H1 (cell line): ENCODE measurements around the gene WAC. TPM values are rescaled to one million over a fixed set of nuclear protein-coding genes. Genes with fewer than 3 reads are reported as not detected.
A peak's percentile ranks its signal among the peaks of the same experiment; 100 is the strongest.

Experiments used
- CTCF ChIA-PET: fragments of 300-600 bp; sonication (Branson Sonifier 250); formaldehyde crosslinking; loops from one replicate; lab custom pipeline; 2021; ENCODE audit not compliant: partially characterized antibody; lab: Charles Lee
- POLR2A ChIA-PET: fragments of 300-600 bp; sonication (Branson Sonifier 250); formaldehyde crosslinking; loops from one replicate; lab custom pipeline; 2021; ENCODE audit warnings: inconsistent platforms; ENCODE audit not compliant: partially characterized antibody; lab: Charles Lee
- DNase-seq, 2 experiments: peaks; one replicate each; pipeline versions ENCODE4 v3.0.0 to v3.0.0-alpha.2; 2010 to 2022; ENCODE audit warnings: low spot score in 2 of 2, low read depth in 1 of 2, mixed read lengths in 1 of 2
- FAIRE-seq: peaks from 2 replicates; lab custom pipeline; 2011; peaks lifted over from hg19 to GRCh38; lab: Jason Lieb, UNC
- H2AFZ ChIP-seq: 2 replicates; pipeline ENCODE4 v1.8.1; 2012; ENCODE audit warnings: low read length, inconsistent platforms
- H2AK5ac ChIP-seq: 2 replicates; pipeline ENCODE4 v1.6.1; 2013; ENCODE audit warnings: low read depth, low read length
- H2BK120ac ChIP-seq: replicated peaks from 2 replicates; pipeline ENCODE3; 2013; ENCODE audit warnings: low read depth, low read length, inconsistent platforms
- H2BK12ac ChIP-seq: 2 replicates; pipeline ENCODE4 v1.6.1; 2013; ENCODE audit warnings: low read depth, low read length
- H2BK15ac ChIP-seq: 2 replicates; pipeline ENCODE4 v1.6.1; 2013; ENCODE audit warnings: low read length
- H2BK20ac ChIP-seq: 2 replicates; pipeline ENCODE4 v1.6.1; 2013; ENCODE audit warnings: low read length
- H2BK5ac ChIP-seq: 2 replicates; pipeline ENCODE4 v1.6.1; 2013; ENCODE audit warnings: low read depth, low read length
- H3K14ac ChIP-seq: 2 replicates; pipeline ENCODE4 v1.6.1; 2013; ENCODE audit warnings: inconsistent platforms; ENCODE audit not compliant: insufficient read length
- H3K18ac ChIP-seq: 2 replicates; pipeline ENCODE4 v1.6.1; 2013; ENCODE audit warnings: low read length; ENCODE audit errors: extremely low read depth
- H3K23ac ChIP-seq: 2 replicates; pipeline ENCODE4 v1.6.1; 2013; ENCODE audit warnings: inconsistent platforms; ENCODE audit not compliant: insufficient read length
- H3K23me2 ChIP-seq: 2 replicates; pipeline ENCODE4 v1.6.1; 2013; ENCODE audit warnings: low read depth, low read length
- H3K27ac ChIP-seq: 2 replicates; pipeline ENCODE4 v1.6.1; 2011; ENCODE audit warnings: low read depth, low read length, inconsistent platforms
- H3K27me3 ChIP-seq, 4 experiments: replicated peaks in 1 of 4; 1 replicate in 1 of 4; 2 replicates in 3 of 4; pipeline versions ENCODE4 v1.6.1 to v1.8.1; 2011 to 2013; ENCODE audit warnings: low read length in 3 of 4, mild to moderate bottlenecking in 3 of 4, inconsistent platforms in 2 of 4, mixed read lengths in 2 of 4, moderate library complexity in 1 of 4; ENCODE audit not compliant: control insufficient read depth in 3 of 4, insufficient read depth in 3 of 4; ENCODE audit errors: extremely low read depth in 1 of 4
- H3K36me3 ChIP-seq, 4 experiments: 2 replicates each; pipeline versions ENCODE4 v1.6.1 to v1.8.1; 2011 to 2013; ENCODE audit warnings: mild to moderate bottlenecking in 4 of 4, low read length in 3 of 4, moderate library complexity in 2 of 4, control low read depth in 1 of 4, inconsistent platforms in 1 of 4; ENCODE audit not compliant: insufficient read depth in 4 of 4, control insufficient read depth in 2 of 4
- H3K4ac ChIP-seq: replicated peaks from 2 replicates; pipeline ENCODE3; 2013; ENCODE audit warnings: low read length, low read depth, mixed read lengths, inconsistent platforms; ENCODE audit not compliant: insufficient read length
- H3K4me1 ChIP-seq, 4 experiments: replicated peaks in 1 of 4; 1 replicate in 1 of 4; 2 replicates in 3 of 4; pipeline versions ENCODE4 v1.6.1 to v1.8.1; 2011 to 2013; ENCODE audit warnings: low read length in 3 of 4, inconsistent platforms in 2 of 4, mixed read lengths in 1 of 4; ENCODE audit not compliant: insufficient read depth in 4 of 4, control insufficient read depth in 3 of 4
- H3K4me2 ChIP-seq, 2 experiments: 2 replicates each; pipeline versions ENCODE4 v1.6.1 to v1.8.1; 2011 to 2013; ENCODE audit warnings: low read depth in 2 of 2, low read length in 2 of 2, control low read depth in 1 of 2, inconsistent platforms in 1 of 2, mild to moderate bottlenecking in 1 of 2; ENCODE audit not compliant: insufficient read depth in 1 of 2
- H3K4me3 ChIP-seq, 4 experiments: fragments of 200-600, 300-600 bp in 1 of 4; sonication (generic), shearing (Covaris generic), sonication (Bioruptor Twin) in 1 of 4; 2 replicates each; pipeline versions ENCODE4 v1.5.1 to v1.8.1; 2011 to 2016; ENCODE audit warnings: low read length in 4 of 4, low read depth in 3 of 4, control low read depth in 2 of 4, inconsistent platforms in 2 of 4, mild to moderate bottlenecking in 2 of 4, mixed read lengths in 1 of 4, moderate library complexity in 1 of 4; ENCODE audit not compliant: insufficient read depth in 2 of 4; ENCODE audit errors: extremely low read depth in 1 of 4
- H3K56ac ChIP-seq: replicated peaks from 2 replicates; pipeline ENCODE3; 2013; ENCODE audit warnings: low read depth, mild to moderate bottlenecking, mixed read lengths, low read length, inconsistent platforms; ENCODE audit not compliant: insufficient read length
- H3K79me1 ChIP-seq: 2 replicates; pipeline ENCODE4 v1.6.1; 2013; ENCODE audit warnings: low read depth, low read length, control low read depth
- H3K79me2 ChIP-seq, 2 experiments: 2 replicates each; pipeline versions ENCODE4 v1.6.1 to v1.8.1; 2012 to 2013; ENCODE audit warnings: low read length in 2 of 2, mild to moderate bottlenecking in 2 of 2, inconsistent platforms in 1 of 2; ENCODE audit not compliant: insufficient read depth in 2 of 2, control insufficient read depth in 1 of 2
- H3K9ac ChIP-seq, 4 experiments: replicated peaks in 1 of 4; 1 replicate in 1 of 4; 2 replicates in 3 of 4; pipeline versions ENCODE4 v1.6.1 to v1.8.1; 2011 to 2013; ENCODE audit warnings: low read depth in 3 of 4, low read length in 3 of 4, control low read depth in 2 of 4, mild to moderate bottlenecking in 2 of 4, moderate library complexity in 2 of 4, inconsistent platforms in 1 of 4; ENCODE audit errors: extremely low read depth in 1 of 4
- H3K9me3 ChIP-seq, 2 experiments: 2 replicates each; pipeline versions ENCODE4 v1.6.1 to v1.8.1; 2012 to 2013; ENCODE audit warnings: mild to moderate bottlenecking in 2 of 2, moderate library complexity in 2 of 2, control low read depth in 1 of 2, inconsistent platforms in 1 of 2, low read depth in 1 of 2, low read length in 1 of 2, mixed read lengths in 1 of 2; ENCODE audit not compliant: insufficient read depth in 2 of 2
- H4K20me1 ChIP-seq, 2 experiments: replicated peaks in 1 of 2; 2 replicates each; pipeline versions ENCODE3 to v1.8.1; 2011 to 2013; ENCODE audit warnings: inconsistent platforms in 2 of 2, low read length in 2 of 2, mild to moderate bottlenecking in 1 of 2; ENCODE audit not compliant: insufficient read depth in 2 of 2, control insufficient read depth in 1 of 2
- H4K5ac ChIP-seq: 2 replicates; pipeline ENCODE4 v1.6.1; 2013; ENCODE audit warnings: low read length, low read depth, mixed read lengths, inconsistent platforms; ENCODE audit not compliant: insufficient read length
- H4K8ac ChIP-seq: 2 replicates; pipeline ENCODE4 v1.8.0; 2013; ENCODE audit warnings: mild to moderate bottlenecking, moderate library complexity, low read length, inconsistent platforms; ENCODE audit not compliant: insufficient read depth; ENCODE audit errors: extremely low read depth
- H4K91ac ChIP-seq: replicated peaks from 2 replicates; pipeline ENCODE3; 2013; ENCODE audit warnings: low read length, mixed read lengths, inconsistent platforms; ENCODE audit not compliant: insufficient read length
- HDAC2 ChIP-seq, 2 experiments: fragments of 300-600 bp in 1 of 2; sonication (generic) in 1 of 2; IDR thresholded peaks; 2 replicates each; pipeline ENCODE4 v1.6.1; 2011 to 2012; ENCODE audit warnings: low read depth in 2 of 2, low read length in 2 of 2, mild to moderate bottlenecking in 2 of 2, moderate library complexity in 2 of 2, borderline replicate concordance in 1 of 2, inconsistent platforms in 1 of 2
- TEAD4 ChIP-seq: IDR thresholded peaks from 2 replicates; pipeline ENCODE4 v1.6.1; 2012; ENCODE audit warnings: low read depth, low read length, inconsistent platforms, mixed read lengths
- WGBS, 2 experiments: shearing (Covaris generic) in 1 of 2; methylation state at CpG; one replicate each; pipeline versions ENCODE4 v1.1.6 to v1.1.7; 2013 to 2015; ENCODE audit warnings: low lambda C conversion rate in 2 of 2, mixed read lengths in 2 of 2, inconsistent platforms in 1 of 2, low coverage in 1 of 2, missing lambda C conversion rate in 1 of 2; ENCODE audit not compliant: insufficient replicate concordance in 2 of 2, insufficient coverage in 1 of 2, insufficient read length in 1 of 2; ENCODE audit errors: extremely low coverage in 1 of 2, missing lambda C conversion rate in 1 of 2; 5-methylcytosine and 5-hydroxymethylcytosine counted together
- polyA plus RNA-seq, 7 experiments: library from polyadenylated mRNA; depleted of rRNA in 3 of 7; stranded (reverse) in 5 of 7; unstranded in 2 of 7; fragments of >200 nt in 5 of 7; fragments of 200-250 nt in 2 of 7; gene quantifications; 1 replicate in 5 of 7; 2 replicates in 1 of 7; 4 replicates in 1 of 7; pipeline versions ENCODE4 v1.2.1 to v1.2.3, GENCODE V29; 2011 to 2013; ENCODE audit warnings: missing spikeins in 2 of 7, mixed read lengths in 2 of 7
- total RNA-seq: library from RNA; stranded (reverse); fragmentation: NEBNext Ultra II Directional; extraction: Animal tissue kit (Norgen Biotek cat#: 25700); gene quantifications from 2 replicates; pipeline ENCODE4 v1.2.1, GENCODE V29; 2021

The WAC gene
- total and polyA plus RNA-seq, 2 of the 8 experiments (the other 6 are each of a cell fraction or from before 2014, with no cell fraction given), result 72.9 to 128 TPM

GRCh38 chr10:28555358-28555757 lies 22.4 kb downstream of the WAC start:
- Histone ChIP-seq H4K8ac (no peak overlapping the region), H2BK12ac (no peak overlapping the region), H3K23me2 (peaks cover 2% of the 10 kb centered on the region; the same call in 1 of the 2 replicates), H2AK5ac (no peak overlapping the region), H2BK5ac (no peak overlapping the region), H3K27me3 (no peaks in the 10 kb centered on the region), H3K56ac (no peak overlapping the region), H3K4me1 (peaks cover 0 to 13% (median 5%) of the 10 kb centered on the region in 4 experiments; a peak in 4 of 7 replicates), H2BK20ac (no peak overlapping the region), H2BK120ac (no peak overlapping the region), H3K9ac (no peak overlapping the region; a peak in 1 of 7 replicates), H4K91ac (no peak overlapping the region), H2BK15ac (no peak overlapping the region), H3K27ac (no peak overlapping the region), H4K5ac (no peak overlapping the region), H2AFZ (no peak overlapping the region), H3K4me2 (no peak overlapping the region), H3K36me3 (peaks cover 3 to 49% (median 8%) of the 10 kb centered on the region in 4 experiments; a peak in 6 of 8 replicates), H3K14ac (no peak overlapping the region), H3K79me1 (peaks cover 5% of the 10 kb centered on the region), H3K23ac (no peak overlapping the region), H3K4me3 (no peak overlapping the region), H3K18ac (no peak overlapping the region), H4K20me1 (peaks cover 24 to 30% of the 10 kb centered on the region in 2 experiments), H3K79me2 (peaks cover 41 to 100% of the 10 kb centered on the region in 2 experiments), H3K4ac (no peak overlapping the region), H3K9me3 (no peaks in the 10 kb centered on the region)
- 97% methylated on average over 2 of the region's 2 CpGs; no CpG with 5 or more reads in 1 of the 2 experiments for WGBS, 2 experiments
- no peak for FAIRE-seq
- CTCF ChIA-PET, result no interaction called here
- POLR2A ChIA-PET, result interaction anchor here (1.3 to 4.2 kb wide), 4 partner anchors 10 to 23 kb away, joined by 3 to 39 read pairs (median 12); partner anchors contain the start of gene WAC
- TF ChIP-seq HDAC2 (IDR thresholded peaks at IDR 0.05; ENCODE audit: borderline replicate concordance in 1 of 2, low read depth in 2 of 2, low read length in 2 of 2), result no peak
- peak; percentile 58; the same call in 1 of the 2 replicates for TF ChIP-seq TEAD4
- no peak for DNase-seq
